Measurements from ENCODE around the gene PRDM16.

PRDM16 gene

GRCh38 chr1:3068564-3069431 lies at the start of gene PRDM16:
TSS of gene PRDM16 (plus strand) at chr1:3069203. CDS start at chr1:3069260, 57 bp downstream.
- DNase-seq = peak; percentile 50

GRCh38 chr1:3019516-3020051 lies 49.4 kb upstream of the PRDM16 start:
- no peak for DNase-seq

GRCh38 chr1:3020263-3020909 lies 48.6 kb upstream of the PRDM16 start:
- no peak for DNase-seq

GRCh38 chr1:3021233-3021671 lies 47.8 kb upstream of the PRDM16 start, which contains the start of gene ACTRT2:
TSS of gene ACTRT2 (plus strand) at chr1:3021467. CDS start at chr1:3021687, 220 bp downstream.
- DNase-seq = no peak

GRCh38 chr1:3021801-3022401 lies 47.1 kb upstream of the PRDM16 start:
- DNase-seq = no peak

- no peak for DNase-seq
Observed at GRCh38 chr1:3022511-3022973, 46.5 kb upstream of the PRDM16 start.

- no peak for DNase-seq
Observed at GRCh38 chr1:3022976-3023375, 46.0 kb upstream of the PRDM16 start.

GRCh38 chr1:3024019-3024418 lies 45.0 kb upstream of the PRDM16 start:
- no peak for DNase-seq

GRCh38 chr1:3024588-3024987 lies 44.4 kb upstream of the PRDM16 start:
- DNase-seq = no peak

GRCh38 chr1:3026124-3026523 lies 42.9 kb upstream of the PRDM16 start:
- no peak for DNase-seq

- DNase-seq = no peak
Observed at GRCh38 chr1:3026581-3027391, 42.2 kb upstream of the PRDM16 start.

GRCh38 chr1:3027611-3028371 lies 41.2 kb upstream of the PRDM16 start:
- no peak for DNase-seq

GRCh38 chr1:3028531-3029282 lies 40.3 kb upstream of the PRDM16 start:
- DNase-seq = no peak

GRCh38 chr1:3029481-3029961 lies 39.5 kb upstream of the PRDM16 start:
- no peak for DNase-seq

GRCh38 chr1:3029991-3030662 lies 38.9 kb upstream of the PRDM16 start:
- DNase-seq = no peak

GRCh38 chr1:3030663-3031381 lies 38.2 kb upstream of the PRDM16 start:
- DNase-seq = no peak

GRCh38 chr1:3031401-3032221 lies 37.4 kb upstream of the PRDM16 start:
- DNase-seq = no peak

GRCh38 chr1:3032371-3033039 lies 36.5 kb upstream of the PRDM16 start:
- DNase-seq = no peak
